HEK293 (cell line): ENCODE results near the gene EPHA4.

ENCODE experiments used
- CTCF ChIA-PET: fragments of 350-600 bp; formaldehyde crosslinking; extraction: SDS; loops from one replicate; lab custom pipeline; 2021; ENCODE audit warnings: antibody characterized with exemption; lab: Yijun Ruan, JAX
- POLR2A ChIA-PET: fragments of 300-600 bp; formaldehyde crosslinking; extraction: SDS; loops from one replicate; lab custom pipeline; 2020; ENCODE audit warnings: antibody characterized with exemption, inconsistent platforms; lab: Yijun Ruan, JAX
- H3K27ac ChIP-seq: fragments of 200-500 bp; sonication (Bioruptor generic); 2 replicates; pipeline ENCODE4 v1.5.1; 2014; ENCODE audit warnings: low read depth, low read length, control low read depth, inconsistent platforms; ENCODE audit errors: extremely low read depth
- H3K36me3 ChIP-seq, 2 experiments: fragments of 200-500 bp in 1 of 2; sonication (Bioruptor generic) in 1 of 2; 1 replicate in 1 of 2; 2 replicates in 1 of 2; pipeline ENCODE4 v1.5.1; 2014 to 2017; ENCODE audit warnings: inconsistent platforms in 2 of 2, low read length in 2 of 2; ENCODE audit not compliant: control insufficient read depth in 2 of 2, insufficient read depth in 1 of 2
- H3K4me1 ChIP-seq: fragments of 200-500 bp; sonication (Bioruptor generic); 2 replicates; pipeline ENCODE4 v1.5.1; 2014; ENCODE audit warnings: mild to moderate bottlenecking, low read length, inconsistent platforms; ENCODE audit not compliant: control insufficient read depth, insufficient read depth
- H3K4me3 ChIP-seq: 2 replicates; pipeline ENCODE4 v1.5.1; 2011; ENCODE audit warnings: low read depth, mild to moderate bottlenecking, control low read depth, low read length, moderate library complexity
- H3K9me3 ChIP-seq: fragments of 200-500 bp; sonication (Bioruptor generic); 2 replicates; pipeline ENCODE4 v1.5.1; 2014; ENCODE audit warnings: low read depth, low read length, inconsistent platforms; ENCODE audit not compliant: control insufficient read depth, insufficient read depth
- SP7 ChIP-seq: fragments of 450-650 bp; formaldehyde crosslinking; IDR thresholded peaks from 2 replicates; pipeline ENCODE4 v1.5.1; 2016; ENCODE audit warnings: missing biosample characterization, missing genetic modification characterization
- ZNF175 ChIP-seq: fragments of 450-650 bp; formaldehyde crosslinking; IDR thresholded peaks from 2 replicates; pipeline ENCODE4 v1.5.1; 2016; ENCODE audit warnings: missing biosample characterization, missing genetic modification characterization
- ZNF19 ChIP-seq: fragments of 450-650 bp; formaldehyde crosslinking; IDR thresholded peaks from 2 replicates; pipeline ENCODE4; 2016; ENCODE audit warnings: missing biosample characterization, missing genetic modification characterization, low read depth
- ZNF202 ChIP-seq: fragments of 450-650 bp; formaldehyde crosslinking; IDR thresholded peaks from 2 replicates; pipeline ENCODE4 v1.5.1; 2016; ENCODE audit warnings: missing biosample characterization, missing genetic modification characterization, borderline replicate concordance
- ZNF416 ChIP-seq: fragments of 450-650 bp; formaldehyde crosslinking; IDR thresholded peaks from 2 replicates; pipeline ENCODE4 v1.5.1; 2016; ENCODE audit warnings: missing biosample characterization, missing genetic modification characterization
- ZNF560 ChIP-seq: fragments of 450-650 bp; formaldehyde crosslinking; IDR thresholded peaks from 2 replicates; pipeline ENCODE4 v1.5.1; 2017; ENCODE audit warnings: missing biosample characterization, missing genetic modification characterization, borderline replicate concordance
- ZNF670 ChIP-seq: fragments of 450-650 bp; formaldehyde crosslinking; IDR thresholded peaks from 2 replicates; pipeline ENCODE4 v1.5.1; 2016; ENCODE audit warnings: missing biosample characterization, missing genetic modification characterization, low read depth
- ZNF677 ChIP-seq: fragments of 450-650 bp; IDR thresholded peaks from 2 replicates; pipeline ENCODE4 v1.5.0; 2018; ENCODE audit warnings: missing biosample characterization, mild to moderate bottlenecking, missing genetic modification characterization, moderate library complexity
- TF ChIP-seq, protein P1 (sequence below): fragments of 450-650 bp; formaldehyde crosslinking; IDR thresholded peaks from 2 replicates; pipeline ENCODE4 v1.5.1; 2016; ENCODE audit warnings: missing biosample characterization, missing genetic modification characterization
- TF ChIP-seq, protein P2 (sequence below): fragments of 450-650 bp; formaldehyde crosslinking; IDR thresholded peaks from 2 replicates; pipeline ENCODE4 v1.5.1; 2016; ENCODE audit warnings: missing biosample characterization, missing genetic modification characterization
- TF ChIP-seq, protein P3 (sequence below): fragments of 450-650 bp; IDR thresholded peaks from 2 replicates; pipeline ENCODE4 v1.5.1; 2018; ENCODE audit warnings: missing biosample characterization, mild to moderate bottlenecking, missing genetic modification characterization
- TF ChIP-seq, protein P4 (sequence below): fragments of 450-650 bp; formaldehyde crosslinking; IDR thresholded peaks from 2 replicates; pipeline ENCODE4 v1.5.1; 2016; ENCODE audit warnings: missing biosample characterization, missing genetic modification characterization
- TF ChIP-seq, protein P5 (sequence below): fragments of 450-650 bp; formaldehyde crosslinking; IDR thresholded peaks from 2 replicates; pipeline ENCODE4; 2016; ENCODE audit warnings: missing biosample characterization, missing genetic modification characterization

EPHA4 gene

DNA sequence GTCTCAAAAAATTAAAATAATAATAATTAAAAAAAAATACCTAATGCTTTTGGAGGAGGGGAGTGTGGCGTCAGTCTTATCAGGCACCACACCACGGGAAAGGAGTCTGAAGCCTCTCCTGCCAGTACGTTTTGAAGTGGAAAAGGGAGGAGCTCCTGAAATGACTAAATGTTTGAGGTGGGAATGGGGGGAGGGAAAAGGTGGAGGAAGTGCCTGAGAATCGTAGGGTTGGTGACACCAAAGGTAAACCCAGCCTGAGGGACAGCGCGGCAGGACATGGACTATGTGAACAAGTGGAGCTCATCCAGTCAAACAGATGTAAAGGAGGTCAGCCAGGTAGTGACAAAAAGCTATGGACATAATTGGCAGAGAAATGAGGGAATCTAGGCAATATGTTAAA is 42.2 kb upstream of the EPHA4 start:
- CTCF ChIA-PET = no interaction called here
- Histone ChIP-seq H3K36me3 (no peaks in the 10 kb centered on the region), H3K4me3 (no peak overlapping the region), H3K4me1 (peaks cover 3% of the 10 kb centered on the region; the same call in 1 of the 2 replicates), H3K27ac (no peak overlapping the region), H3K9me3 (no peaks in the 10 kb centered on the region)
- TF ChIP-seq ZNF560 (tag by site-specific recombination) = no peak
- TF ChIP-seq, protein P1, sequence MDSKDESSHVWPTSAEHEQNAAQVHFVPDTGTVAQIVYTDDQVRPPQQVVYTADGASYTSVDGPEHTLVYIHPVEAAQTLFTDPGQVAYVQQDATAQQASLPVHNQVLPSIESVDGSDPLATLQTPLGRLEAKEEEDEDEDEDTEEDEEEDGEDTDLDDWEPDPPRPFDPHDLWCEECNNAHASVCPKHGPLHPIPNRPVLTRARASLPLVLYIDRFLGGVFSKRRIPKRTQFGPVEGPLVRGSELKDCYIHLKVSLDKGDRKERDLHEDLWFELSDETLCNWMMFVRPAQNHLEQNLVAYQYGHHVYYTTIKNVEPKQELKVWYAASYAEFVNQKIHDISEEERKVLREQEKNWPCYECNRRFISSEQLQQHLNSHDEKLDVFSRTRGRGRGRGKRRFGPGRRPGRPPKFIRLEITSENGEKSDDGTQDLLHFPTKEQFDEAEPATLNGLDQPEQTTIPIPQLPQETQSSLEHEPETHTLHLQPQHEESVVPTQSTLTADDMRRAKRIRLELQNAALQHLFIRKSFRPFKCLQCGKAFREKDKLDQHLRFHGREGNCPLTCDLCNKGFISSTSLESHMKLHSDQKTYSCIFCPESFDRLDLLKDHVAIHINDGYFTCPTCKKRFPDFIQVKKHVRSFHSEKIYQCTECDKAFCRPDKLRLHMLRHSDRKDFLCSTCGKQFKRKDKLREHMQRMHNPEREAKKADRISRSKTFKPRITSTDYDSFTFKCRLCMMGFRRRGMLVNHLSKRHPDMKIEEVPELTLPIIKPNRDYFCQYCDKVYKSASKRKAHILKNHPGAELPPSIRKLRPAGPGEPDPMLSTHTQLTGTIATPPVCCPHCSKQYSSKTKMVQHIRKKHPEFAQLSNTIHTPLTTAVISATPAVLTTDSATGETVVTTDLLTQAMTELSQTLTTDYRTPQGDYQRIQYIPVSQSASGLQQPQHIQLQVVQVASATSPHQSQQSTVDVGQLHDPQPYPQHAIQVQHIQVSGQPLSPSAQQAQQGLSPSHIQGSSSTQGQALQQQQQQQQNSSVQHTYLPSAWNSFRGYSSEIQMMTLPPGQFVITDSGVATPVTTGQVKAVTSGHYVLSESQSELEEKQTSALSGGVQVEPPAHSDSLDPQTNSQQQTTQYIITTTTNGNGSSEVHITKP = no peak
- TF ChIP-seq, protein P2, sequence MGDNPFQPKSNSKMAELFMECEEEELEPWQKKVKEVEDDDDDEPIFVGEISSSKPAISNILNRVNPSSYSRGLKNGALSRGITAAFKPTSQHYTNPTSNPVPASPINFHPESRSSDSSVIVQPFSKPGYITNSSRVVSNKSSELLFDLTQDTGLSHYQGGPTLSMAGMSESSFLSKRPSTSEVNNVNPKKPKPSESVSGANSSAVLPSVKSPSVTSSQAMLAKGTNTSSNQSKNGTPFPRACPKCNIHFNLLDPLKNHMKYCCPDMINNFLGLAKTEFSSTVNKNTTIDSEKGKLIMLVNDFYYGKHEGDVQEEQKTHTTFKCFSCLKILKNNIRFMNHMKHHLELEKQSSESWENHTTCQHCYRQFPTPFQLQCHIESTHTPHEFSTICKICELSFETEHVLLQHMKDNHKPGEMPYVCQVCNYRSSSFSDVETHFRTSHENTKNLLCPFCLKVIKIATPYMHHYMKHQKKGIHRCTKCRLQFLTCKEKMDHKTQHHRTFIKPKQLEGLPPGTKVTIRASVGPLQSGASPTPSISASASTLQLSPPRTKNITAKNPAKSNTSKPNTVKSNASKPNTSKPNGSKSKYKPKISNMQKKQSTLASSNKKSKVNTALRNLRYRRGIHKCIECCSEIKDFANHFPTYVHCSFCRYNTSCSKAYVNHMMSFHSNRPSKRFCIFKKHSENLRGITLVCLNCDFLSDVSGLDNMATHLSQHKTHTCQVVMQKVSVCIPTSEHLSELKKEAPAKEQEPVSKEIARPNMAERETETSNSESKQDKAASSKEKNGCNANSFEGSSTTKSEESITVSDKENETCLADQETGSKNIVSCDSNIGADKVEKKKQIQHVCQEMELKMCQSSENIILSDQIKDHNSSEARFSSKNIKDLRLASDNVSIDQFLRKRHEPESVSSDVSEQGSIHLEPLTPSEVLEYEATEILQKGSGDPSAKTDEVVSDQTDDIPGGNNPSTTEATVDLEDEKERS (tag by site-specific recombination) = no peak
- POLR2A ChIA-PET = no interaction called here

DNA sequence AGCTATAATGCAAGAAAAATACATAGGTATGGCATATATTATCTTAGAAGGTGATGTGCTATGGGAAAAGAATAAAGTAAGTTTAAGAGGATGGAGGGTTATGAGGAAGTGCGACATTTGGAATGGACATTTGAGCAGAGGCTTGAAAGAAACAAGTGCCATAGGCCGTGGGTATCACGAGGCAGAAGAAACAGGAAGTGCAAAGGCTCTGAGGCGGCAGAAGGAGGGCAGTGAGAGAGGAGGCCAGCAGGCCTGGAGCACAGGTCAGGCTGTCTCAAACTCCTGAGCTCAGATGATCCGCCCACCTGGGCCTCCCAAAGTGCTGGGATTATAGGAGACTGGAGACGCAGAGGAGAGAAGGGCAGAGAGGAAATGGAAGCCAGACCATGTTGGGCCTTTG is 40.7 kb upstream of the EPHA4 start:
- no peak overlapping the region for H3K27ac ChIP-seq
- POLR2A ChIA-PET = no interaction called here
- CTCF ChIA-PET = no interaction called here

DNA sequence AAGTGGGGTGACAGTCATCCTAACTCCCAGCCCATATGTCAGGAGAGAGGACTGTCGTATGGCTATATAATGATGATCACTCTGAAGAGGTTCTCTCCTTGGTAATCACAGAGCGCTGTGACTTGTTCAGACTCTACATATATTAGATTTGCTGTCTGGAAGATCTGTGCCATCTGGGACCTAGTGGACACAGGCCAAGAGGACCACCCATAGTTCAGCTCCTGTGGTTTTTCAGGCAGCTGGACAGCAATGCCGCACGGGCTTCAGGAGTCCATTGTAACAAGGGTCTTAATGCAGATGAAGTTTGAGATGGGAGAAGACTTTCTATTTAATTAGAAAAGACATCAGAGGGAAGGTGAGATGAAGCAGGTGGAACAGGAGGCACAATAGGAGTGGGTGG is 40.1 kb upstream of the EPHA4 start:
- POLR2A ChIA-PET = no interaction called here
- H3K9me3 ChIP-seq = no peaks in the 10 kb centered on the region
- H3K4me1 ChIP-seq = peaks cover 3% of the 10 kb centered on the region; the same call in 1 of the 2 replicates
- no peak overlapping the region for H3K27ac ChIP-seq
- H3K36me3 ChIP-seq = no peaks in the 10 kb centered on the region
- H3K4me3 ChIP-seq = no peak overlapping the region
- TF ChIP-seq ZNF677 (tag by site-specific recombination) = no peak
- no peak for TF ChIP-seq ZNF416 (tag by site-specific recombination)
- TF ChIP-seq ZNF19 (tag by site-specific recombination) = no peak
- TF ChIP-seq SP7 (tag by site-specific recombination) = no peak
- TF ChIP-seq, protein P3, sequence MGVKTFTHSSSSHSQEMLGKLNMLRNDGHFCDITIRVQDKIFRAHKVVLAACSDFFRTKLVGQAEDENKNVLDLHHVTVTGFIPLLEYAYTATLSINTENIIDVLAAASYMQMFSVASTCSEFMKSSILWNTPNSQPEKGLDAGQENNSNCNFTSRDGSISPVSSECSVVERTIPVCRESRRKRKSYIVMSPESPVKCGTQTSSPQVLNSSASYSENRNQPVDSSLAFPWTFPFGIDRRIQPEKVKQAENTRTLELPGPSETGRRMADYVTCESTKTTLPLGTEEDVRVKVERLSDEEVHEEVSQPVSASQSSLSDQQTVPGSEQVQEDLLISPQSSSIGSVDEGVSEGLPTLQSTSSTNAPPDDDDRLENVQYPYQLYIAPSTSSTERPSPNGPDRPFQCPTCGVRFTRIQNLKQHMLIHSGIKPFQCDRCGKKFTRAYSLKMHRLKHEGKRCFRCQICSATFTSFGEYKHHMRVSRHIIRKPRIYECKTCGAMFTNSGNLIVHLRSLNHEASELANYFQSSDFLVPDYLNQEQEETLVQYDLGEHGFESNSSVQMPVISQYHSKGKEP = no peak
- TF ChIP-seq ZNF175 (tag by site-specific recombination) = no peak
- TF ChIP-seq, protein P4, sequence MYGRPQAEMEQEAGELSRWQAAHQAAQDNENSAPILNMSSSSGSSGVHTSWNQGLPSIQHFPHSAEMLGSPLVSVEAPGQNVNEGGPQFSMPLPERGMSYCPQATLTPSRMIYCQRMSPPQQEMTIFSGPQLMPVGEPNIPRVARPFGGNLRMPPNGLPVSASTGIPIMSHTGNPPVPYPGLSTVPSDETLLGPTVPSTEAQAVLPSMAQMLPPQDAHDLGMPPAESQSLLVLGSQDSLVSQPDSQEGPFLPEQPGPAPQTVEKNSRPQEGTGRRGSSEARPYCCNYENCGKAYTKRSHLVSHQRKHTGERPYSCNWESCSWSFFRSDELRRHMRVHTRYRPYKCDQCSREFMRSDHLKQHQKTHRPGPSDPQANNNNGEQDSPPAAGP = no peak
- TF ChIP-seq ZNF202 = no peak
- CTCF ChIA-PET = interaction anchor here (0.6 kb wide), 1 partner anchor 946 kb away, joined by 3 read pairs; no protein-coding TSS in a partner anchor

More for the DNA sequence above, 40.7 kb upstream of the EPHA4 start:
- Histone ChIP-seq H3K4me1 (peaks cover 3% of the 10 kb centered on the region; the same call in 1 of the 2 replicates), H3K36me3 (no peaks in the 10 kb centered on the region), H3K4me3 (no peak overlapping the region), H3K9me3 (no peaks in the 10 kb centered on the region)
- no peak for TF ChIP-seq ZNF670 (tag by site-specific recombination)
- TF ChIP-seq, protein P5, sequence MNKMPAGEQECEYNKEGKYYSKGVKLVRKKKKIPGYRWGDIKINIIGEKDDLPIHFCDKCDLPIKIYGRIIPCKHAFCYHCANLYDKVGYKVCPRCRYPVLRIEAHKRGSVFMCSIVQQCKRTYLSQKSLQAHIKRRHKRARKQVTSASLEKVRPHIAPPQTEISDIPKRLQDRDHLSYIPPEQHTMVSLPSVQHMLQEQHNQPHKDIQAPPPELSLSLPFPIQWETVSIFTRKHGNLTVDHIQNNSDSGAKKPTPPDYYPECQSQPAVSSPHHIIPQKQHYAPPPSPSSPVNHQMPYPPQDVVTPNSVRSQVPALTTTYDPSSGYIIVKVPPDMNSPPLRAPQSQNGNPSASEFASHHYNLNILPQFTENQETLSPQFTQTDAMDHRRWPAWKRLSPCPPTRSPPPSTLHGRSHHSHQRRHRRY (tag by site-specific recombination) = no peak
